ENCODE results near the gene SOX6.
"Not testable (repeated sequence)": the region's sequence is repeated elsewhere in the genome, so short reads cannot be mapped to it uniquely, and the experiment has no call there.

The SOX6 gene

DNA sequence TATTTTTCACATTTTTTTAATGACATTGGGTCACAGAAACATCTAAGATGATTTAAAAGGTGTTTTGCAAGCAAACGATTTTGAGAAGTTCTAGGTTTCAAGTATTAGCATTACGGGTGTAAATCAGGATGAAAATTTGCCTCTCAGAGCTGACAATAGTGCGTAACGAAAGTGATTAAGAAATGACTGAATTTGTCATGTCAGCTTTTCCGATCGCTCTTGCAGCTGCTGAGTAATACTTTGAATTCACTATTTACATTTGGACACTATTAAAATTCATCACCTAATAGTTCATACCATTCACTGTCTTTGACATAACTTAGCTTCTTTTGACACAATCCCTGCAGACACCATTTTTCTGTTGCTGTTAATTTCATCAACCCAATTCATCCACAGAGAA, 205.2 kb downstream of the SOX6 start:
- DNase-seq (ENCODE audit: low read depth in 2 of 2) = no peak

DNA sequence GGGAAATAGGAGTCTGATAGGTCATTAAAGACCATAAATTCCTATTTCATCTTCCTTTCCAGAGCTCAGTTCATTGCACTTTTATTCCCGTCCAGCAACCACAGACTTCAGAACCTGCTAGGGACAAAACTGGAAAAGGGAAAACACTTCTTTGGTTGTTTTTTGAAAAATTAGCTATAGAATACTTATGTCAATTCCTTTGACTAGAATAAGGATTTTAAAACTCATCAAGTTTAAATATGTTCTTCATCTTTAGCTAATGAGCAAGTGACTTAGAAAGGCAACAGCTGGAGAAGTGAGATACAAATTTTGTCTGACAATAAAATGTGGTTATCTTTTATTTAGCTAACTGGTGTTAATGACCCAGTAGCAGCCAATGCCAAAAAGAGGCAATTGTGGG, 206.9 kb downstream of the SOX6 start:
- no peak for DNase-seq (ENCODE audit: low read depth in 2 of 2)

DNA sequence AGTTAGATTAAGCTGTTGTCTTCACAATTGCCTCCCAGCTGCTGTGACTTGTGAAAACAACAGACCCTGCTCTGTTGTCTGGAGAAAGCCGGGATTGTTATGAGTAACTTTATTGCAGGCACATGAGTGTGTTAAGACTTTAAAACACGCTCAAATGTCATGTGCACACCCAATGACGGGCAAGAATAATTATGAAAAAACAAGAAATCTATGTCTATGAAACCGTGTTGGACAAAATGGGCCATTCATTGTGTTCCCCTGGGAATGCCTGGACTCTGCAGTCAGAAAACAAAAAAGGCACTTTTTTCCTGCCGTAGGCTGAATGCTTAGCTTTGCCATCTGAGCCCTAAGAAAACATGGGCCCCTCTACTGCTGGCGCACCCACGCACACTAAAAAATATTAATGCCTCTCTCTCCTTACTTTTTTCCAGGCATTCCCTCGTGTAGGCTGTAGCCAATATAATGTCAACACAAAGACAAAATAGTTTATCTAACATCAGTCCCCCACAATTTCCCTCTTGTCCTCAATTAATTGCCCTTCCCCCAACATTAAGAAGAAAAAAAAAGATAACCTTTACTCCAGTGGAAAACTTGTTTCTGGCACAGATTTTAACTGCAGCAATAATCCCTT, 207.9 kb downstream of the SOX6 start:
- DNase-seq (ENCODE audit: low read depth in 2 of 2) = no peak

DNA sequence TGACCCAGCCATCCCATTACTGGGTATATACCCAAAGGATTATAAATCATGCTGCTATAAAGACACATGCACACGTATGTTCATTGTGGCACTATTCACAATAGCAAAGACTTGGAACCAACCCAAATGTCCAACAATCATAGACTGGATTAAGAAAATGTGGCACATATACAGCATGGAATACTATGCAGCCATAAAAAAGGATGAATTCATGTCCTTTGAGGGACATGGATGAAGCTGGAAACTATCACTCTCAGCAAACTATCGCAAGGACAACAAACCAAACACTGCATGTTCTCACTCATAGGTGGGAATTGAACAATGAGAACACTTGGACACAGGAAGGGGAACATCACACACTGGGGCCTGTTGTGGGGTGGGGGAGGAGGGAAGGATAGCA, 209.4 kb downstream of the SOX6 start:
- DNase-seq (ENCODE audit: low read depth in 2 of 2) = not testable (repeated sequence)

DNA sequence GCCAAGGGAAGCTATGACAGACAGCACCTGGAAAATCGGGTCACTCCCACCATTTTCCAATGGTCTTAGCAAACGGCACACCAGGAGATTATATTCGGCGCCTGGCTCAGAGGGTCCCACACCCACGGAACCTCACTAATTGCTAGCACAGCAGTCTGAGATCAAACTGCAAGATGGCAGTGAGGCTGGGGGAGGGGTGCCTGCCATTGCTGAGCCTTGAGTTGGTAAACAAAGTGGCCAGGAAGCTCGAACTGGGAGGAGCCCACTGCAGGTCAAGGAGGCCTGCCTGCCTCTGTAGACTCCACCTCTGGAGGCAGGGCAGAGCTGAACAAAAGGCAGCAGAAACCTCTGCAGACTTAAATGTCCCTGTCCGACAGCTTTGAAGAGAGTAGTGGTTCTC, 214.7 kb downstream of the SOX6 start:
- not testable (repeated sequence) for DNase-seq (ENCODE audit: low read depth in 2 of 2)

DNA sequence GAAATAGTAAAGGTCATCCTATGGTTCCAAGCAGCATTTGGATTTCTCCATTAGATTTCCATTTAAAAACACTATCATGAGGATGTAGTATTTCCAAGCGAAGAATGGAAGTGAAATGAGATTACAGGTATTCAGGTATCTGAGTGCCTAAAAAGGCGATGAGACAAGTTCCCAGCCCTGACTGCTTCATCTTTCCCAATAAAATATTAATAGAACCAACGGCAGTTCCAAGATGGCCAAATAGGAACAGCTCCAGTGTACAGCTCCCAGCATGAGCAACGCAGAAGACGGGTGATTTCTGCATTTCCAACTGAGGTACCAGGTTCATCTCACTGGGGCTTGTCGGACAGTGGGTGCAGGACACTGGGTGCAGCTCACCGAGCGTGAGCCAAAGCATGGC, 215.2 kb downstream of the SOX6 start:
- not testable (repeated sequence) for DNase-seq (ENCODE audit: low read depth in 2 of 2)

DNA sequence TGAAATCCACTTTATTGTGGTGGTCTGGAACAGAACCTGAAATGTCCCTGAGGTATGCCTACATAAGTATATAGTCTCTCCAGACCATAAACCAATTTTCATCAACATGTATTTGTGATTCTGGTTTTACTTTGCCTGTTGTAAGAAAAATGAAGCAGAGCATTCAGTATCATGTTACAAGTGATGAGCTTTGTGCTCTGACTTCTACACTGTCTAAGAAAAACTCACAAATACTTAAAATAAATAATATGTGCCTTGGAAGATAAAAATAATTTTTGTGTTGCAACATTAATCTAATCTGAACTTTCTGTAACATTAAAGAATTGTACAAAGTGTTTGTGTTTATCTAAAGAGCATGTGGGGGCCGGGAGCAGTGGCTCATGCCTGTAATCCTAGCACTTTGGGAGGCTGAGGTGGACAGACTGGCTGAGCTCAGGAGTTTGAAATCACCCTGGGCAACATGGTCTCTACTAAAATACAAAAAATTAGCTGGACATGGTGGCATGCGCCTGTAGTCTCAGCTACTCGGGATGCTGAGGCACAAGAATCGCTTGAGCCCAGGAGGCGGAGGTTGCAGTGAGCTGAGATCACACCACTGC, 219.5 kb downstream of the SOX6 start:
- no peak for DNase-seq (ENCODE audit: low read depth in 2 of 2)

DNA sequence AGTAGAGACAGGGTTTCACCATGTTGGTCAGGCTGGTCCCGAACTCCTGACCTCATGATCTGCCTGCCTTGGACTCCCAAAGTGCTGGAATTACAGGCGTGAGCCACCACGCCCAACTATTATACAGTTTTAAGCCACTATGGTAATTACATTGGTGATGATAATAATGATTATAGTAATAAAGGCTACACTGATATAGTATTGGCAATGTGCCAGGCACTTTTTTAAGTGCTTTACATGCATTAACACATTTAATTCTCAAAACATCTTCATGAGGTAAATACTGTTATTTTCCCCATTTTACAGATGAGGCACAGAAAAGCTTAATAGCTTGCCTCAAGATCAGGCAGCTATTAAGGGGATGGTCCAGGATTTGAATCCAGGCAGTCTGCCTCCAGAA, 222.5 kb downstream of the SOX6 start:
- no peak for DNase-seq (ENCODE audit: low read depth in 2 of 2)

DNA sequence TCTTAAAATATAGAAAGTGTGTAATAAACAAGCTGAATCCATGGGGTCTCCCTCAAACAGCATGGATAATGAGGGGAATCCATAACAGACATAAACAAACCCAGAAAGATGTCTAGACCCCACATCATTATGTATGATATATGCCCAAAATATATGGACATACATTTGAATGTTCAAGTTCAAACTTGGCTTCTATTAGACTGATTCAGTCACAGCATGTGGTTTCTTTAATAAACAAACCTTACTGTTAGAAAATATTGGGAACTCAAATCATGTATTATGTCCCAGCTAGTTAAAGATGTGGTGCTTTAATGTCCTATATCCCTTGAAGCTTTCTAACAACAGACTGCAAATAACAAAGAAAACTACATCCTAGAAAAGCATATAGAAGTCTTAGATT, 228.6 kb downstream of the SOX6 start:
- DNase-seq (ENCODE audit: low read depth in 2 of 2) = no peak

DNA sequence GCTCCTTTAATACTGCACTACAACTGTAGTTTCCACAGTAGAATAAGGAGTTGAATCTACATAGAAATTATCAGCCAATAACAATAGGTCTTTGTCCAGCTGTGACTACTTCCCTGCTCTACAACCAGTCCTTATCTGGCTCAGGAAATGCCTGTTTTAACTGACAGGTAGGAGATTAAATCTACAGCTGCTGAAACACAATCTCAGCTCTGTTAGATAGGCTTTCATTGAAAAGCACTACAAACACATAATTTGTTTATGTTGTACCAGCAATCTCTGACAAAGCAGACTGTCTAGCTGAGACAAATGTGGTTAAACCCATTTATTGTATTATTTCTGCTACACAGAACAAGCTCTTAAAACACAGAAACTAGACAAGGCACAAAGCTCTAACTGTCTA, 230.0 kb downstream of the SOX6 start:
- no peak for DNase-seq (ENCODE audit: low read depth in 2 of 2)

DNA sequence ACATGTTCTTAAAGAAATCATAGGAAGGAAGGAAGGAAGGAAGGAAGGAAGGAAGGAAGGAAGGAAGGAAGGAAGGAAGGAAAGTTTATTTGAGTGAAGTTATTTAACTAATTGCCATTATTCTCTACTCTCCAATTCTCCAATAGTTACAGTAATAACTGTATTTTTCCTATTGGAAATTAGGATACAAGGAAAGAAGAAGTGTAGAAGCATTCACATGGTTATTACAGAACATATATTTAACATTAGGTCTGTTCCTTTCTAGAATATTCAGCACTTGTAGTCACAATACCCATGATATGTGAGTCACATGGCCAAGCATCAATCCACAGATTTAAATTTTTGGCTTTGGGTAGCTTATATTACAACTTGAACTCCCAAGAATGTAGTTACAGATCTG, 230.6 kb downstream of the SOX6 start:
- no peak for DNase-seq (ENCODE audit: low read depth in 2 of 2)

DNA sequence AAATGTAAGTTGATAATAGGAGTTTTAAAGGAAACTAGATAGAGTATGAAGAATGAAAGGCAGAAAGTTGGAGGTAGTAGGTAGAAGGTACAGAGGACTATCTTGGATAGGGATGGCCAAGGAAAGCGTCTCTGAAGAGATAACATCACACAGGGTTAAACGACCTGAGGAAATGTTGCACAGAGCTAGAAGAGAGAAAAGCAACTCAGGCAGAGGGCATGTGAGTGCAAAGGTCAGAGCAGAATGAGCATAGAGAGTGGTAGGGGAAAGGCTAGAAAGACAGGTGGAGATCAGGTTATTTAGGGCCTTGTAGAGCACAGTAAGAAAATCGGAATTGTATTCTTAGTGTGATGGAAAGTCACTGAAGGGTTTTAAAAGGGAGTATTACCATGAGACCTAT, 232.0 kb downstream of the SOX6 start:
- no peak for DNase-seq (ENCODE audit: low read depth in 2 of 2)

DNA sequence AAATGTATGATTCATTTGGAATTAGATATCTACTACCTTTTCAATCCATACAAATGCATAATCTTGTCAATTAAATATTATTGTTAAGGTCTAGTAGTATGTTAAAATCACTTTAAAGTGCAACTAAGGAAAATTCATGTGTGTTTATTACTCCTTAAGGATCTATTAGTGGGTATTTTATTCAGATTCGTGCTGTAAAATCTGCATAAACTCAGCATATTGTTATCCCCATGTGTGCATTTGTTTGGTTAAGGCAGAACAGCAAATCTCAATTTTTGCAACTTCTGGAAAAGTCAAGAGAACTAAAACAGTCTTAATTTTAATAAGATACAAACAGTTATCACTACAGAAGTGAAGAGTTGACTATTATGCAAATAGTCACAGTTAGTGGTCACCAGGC, 234.5 kb downstream of the SOX6 start:
- DNase-seq (ENCODE audit: low read depth in 2 of 2) = no peak

DNA sequence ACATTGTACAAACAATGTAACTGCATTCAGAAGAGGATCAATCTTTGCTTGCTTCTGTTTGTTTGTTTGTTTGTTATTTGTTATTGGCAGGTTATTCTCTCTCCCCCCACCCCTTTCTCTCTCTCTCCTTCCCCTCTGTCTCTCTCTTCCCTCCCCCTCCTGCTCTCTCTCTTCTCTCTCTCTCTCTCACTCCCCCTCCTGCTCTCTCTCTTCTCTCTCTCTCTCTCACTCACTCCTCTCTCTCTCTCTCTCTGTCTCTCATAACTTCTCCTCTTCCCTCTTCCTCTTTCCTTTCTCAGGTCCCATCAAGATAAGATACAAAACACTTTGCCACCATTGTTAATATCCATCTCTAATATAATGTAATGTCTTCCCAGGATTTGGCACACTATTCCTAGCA, 236.3 kb downstream of the SOX6 start:
- no peak for DNase-seq (ENCODE audit: low read depth in 2 of 2)

DNA sequence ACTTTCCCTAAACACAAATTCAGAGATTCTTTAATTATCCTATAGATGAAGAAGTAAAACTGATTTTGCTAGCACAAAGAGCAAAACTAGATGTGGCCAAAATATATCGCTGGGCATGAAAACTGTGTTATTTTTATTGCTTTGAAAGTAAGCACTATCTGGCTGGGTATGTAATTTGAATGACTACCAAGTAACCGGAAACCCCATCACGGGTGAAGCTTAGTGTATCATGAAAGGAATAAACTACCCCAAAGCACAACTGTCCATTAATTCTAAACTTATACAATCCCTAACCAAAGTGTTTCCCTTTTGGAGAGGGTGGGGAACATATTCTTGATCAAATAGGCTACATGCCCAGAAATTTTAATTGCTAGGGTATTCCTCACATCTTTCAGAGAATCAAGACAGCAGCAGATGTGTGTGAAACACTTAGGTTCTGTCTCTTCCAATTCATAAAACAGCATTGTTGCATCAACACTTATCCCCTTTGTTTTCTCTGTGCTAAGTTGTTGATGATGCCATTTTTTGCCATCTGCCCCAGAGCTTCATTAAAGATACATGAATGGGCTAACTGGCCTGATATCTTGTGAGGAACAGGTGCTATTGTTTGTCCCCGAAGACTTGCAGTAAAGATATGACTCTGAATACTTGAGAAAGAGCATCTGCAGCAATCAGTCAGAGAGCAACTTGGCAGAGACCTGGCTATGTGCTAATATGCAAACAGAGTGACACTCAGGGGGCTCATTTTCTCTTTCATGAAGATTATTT, 238.2 kb downstream of the SOX6 start:
- no peak for DNase-seq (ENCODE audit: low read depth in 2 of 2)

DNA sequence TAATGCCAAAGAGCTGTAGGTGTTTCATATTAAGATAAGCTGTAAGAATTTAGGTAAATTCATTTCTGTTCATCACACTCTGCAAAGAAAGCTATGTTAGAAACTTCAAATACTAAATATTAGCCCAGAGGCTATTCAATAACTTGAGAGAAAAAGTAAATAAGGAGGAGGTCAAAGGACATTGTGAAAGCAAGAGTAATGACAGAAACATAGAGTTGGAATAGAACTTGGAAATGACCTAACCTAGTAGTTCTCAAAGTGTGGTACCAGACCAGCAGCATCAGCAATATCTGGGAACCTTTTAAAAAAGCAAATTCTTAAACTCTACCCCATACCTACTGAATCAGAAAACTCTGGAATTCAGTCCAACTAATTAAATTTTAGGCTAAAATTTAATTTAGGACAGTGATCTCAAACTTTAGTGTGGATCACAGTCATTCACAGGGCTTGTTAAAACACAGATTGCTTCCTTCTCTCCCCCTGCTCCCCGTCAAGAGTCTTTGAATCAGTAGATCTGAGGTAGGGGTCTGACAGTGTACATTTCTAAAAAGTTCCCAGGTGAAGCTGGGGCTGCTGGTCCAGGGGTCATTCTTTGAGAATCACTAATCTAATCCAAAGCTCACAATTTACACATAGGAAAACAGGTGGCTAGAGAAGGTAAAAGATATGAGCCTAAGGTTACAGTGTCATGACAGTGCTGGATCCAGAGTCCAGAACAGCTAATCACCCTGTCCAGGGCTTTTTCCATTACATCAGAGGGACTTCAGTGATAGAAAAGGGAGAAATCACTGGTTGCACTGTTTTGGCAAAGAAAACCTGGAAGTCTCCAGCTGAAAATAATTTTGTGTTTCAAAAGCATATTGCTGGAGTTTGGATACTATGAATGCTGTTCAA, 241.1 kb downstream of the SOX6 start:
- no peak for DNase-seq (ENCODE audit: low read depth in 2 of 2)

DNA sequence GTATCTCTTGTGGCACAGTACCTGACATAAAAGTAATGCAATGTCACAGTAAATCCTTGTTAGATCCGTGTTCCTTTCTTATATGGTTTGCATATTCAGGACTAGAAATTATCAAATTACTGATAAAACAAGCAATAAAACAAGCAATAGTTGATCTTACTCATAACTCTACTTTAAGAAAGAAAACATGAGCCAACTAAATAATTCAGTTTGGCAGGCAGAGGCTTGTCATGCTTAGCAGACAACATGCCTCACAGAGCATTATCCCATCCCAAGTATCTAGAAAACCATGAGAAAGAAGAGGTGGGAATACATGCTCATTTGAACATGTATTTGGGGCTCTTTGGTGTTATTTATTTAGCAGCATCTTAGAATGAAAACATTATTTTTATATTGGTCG, 241.9 kb downstream of the SOX6 start:
- no peak for DNase-seq (ENCODE audit: low read depth in 2 of 2)

DNA sequence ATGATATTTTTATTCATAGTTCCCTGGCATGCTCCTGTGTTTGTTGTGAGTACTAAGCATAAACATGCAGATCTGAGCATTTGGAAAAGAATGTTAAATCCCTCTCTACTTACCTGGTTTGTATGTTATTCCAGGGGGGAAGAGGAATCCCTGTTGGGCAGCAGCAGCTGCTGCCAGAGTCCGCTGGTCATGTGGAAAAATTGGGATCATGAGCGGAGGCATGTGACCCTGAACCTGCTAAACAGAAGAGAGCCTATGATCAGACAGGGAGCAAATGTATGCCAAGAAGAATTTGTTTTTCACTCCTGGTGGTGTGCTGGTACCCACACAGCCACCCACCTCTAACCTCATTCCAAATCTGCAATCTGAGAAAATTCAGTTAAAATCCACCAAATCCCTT, 244.7 kb downstream of the SOX6 start:
- no peak for DNase-seq (ENCODE audit: low read depth in 2 of 2)

DNA sequence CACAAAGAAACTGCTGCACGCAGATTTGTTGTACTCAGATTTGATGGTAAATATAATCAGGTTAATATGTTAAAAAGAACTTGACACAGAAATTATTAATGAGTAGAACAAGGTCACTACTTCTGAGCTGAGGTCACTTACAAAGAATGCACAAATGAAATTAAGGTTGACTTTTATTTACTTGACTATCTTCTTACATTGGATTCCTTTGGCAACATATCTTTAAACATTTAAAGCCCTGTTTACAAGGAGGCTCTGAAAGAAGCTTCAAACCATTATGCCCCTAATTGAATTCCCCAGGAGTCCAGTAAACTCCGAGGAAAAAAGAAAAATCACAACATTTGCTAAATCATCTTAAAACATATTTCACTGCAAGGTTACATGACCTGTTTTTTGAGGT, 245.5 kb downstream of the SOX6 start:
- DNase-seq (ENCODE audit: low read depth in 2 of 2) = no peak

DNA sequence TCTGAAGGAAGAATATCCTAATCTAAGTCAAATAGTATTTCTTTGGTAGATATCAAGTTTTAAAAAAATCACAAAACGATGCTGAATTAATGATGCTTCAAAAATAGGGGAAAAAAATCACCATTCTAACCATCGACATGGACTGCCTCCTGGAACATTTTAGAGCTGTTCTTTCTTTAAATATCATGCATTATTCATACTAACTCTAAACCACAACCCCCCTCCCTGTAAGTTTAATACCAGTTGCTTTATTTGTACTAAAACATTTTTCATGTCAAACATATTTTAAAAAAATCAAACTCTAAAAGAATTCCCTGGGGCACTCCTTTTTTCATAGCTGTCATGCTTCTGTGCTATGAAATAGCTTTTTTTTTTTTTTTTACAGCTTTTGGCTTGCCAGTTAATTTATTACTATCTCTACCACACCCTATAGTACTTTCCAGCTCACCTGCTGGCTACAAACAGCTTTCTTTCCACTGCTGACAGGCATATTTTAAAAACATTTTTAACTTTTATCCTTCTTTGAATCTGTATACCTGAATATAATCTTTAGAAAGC, 256.9 kb downstream of the SOX6 start:
- DNase-seq (ENCODE audit: low read depth in 2 of 2) = no peak

DNA sequence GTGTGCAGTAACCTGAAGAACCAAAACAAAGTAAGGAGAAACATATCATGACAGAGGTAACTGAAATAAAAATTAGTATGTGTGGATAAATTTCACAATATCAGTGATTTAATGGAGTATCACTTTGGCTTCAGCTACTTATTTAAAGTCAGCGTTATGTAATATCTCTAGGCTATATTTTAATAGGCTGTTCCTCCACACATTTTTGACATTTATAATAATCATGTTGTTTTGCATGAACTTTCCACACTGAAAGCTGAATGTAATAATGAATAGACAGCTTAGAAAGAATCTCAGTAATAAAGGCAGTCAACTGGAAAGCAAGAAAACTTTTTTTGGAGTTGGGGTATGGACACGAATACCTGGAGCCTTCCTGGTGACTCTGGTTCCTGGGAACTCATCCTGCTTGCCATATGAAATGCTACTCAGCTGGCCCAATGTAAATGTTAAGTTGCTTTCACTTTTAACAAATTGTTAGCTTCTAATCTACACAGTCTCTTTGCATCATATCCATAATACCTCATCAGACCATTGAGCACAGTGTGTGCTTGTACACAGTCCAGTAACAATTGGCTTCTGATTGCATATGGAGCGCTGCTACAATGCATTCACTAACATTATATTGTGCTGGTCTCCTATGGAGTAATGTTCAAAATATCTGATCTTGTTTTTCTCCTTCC, 257.7 kb downstream of the SOX6 start:
- no peak for DNase-seq (ENCODE audit: low read depth in 2 of 2)

All from stimulated activated CD4-positive, alpha-beta T cell treated with anti-CD3 and anti-CD28 coated beads, Interleukin-1b, Interleukin-23, amount 100 ng/mL, for 1 hour (primary cell).